Natural killer cell (primary cell): Measurements from ENCODE around the gene SMTNL2. TPM values are rescaled to one million over a fixed set of nuclear protein-coding genes. Genes with fewer than 3 reads are reported as not detected.

Experiments used
- ATAC-seq, 3 donors: fragments of 150-1000 bp in 2 of 3; fragments of 200-7000 bp in 1 of 3; cut with Tn5 transposase; 1 replicate in 1 of 3; 2 replicates in 2 of 3; pipeline ENCODE4 v1.10.0; 2021; ENCODE audit warnings: mild to moderate bottlenecking in 2 of 3, moderate library complexity in 2 of 3
- DNase-seq, 2 donors: peaks; one replicate each; pipeline versions ENCODE4 v3.0.0 to v3.0.0-alpha.2; 2013 to 2021; ENCODE audit warnings: mixed read lengths in 1 of 2
- H3K27ac ChIP-seq: one replicate; pipeline ENCODE4 v1.5.1; 2013; ENCODE audit warnings: mild to moderate bottlenecking, low read length
- H3K27me3 ChIP-seq: one replicate; pipeline ENCODE4 v1.6.1; 2013; ENCODE audit warnings: low read length; ENCODE audit not compliant: control insufficient read depth, insufficient read depth
- H3K36me3 ChIP-seq: one replicate; pipeline ENCODE4 v1.6.1; 2013; ENCODE audit warnings: low read length; ENCODE audit not compliant: control insufficient read depth, insufficient read depth
- H3K4me1 ChIP-seq: one replicate; pipeline ENCODE4 v1.6.1; 2013; ENCODE audit warnings: low read length; ENCODE audit not compliant: control insufficient read depth, insufficient read depth
- H3K4me3 ChIP-seq: one replicate; pipeline ENCODE4 v1.5.1; 2013; ENCODE audit warnings: low read length
- H3K9me3 ChIP-seq: one replicate; pipeline ENCODE4 v1.6.1; 2013; ENCODE audit warnings: low read length; ENCODE audit not compliant: control insufficient read depth, insufficient read depth
- H3K27ac Mint-ChIP-seq, 2 donors: one replicate each; pipeline ENCODE4 v1.8.0; 2022; ENCODE audit warnings: mild to moderate bottlenecking in 2 of 2, mixed read lengths in 2 of 2, moderate library complexity in 1 of 2
- H3K27me3 Mint-ChIP-seq, 2 donors: one replicate each; pipeline ENCODE4 v1.8.0; 2022; ENCODE audit warnings: low read depth in 2 of 2, mixed read lengths in 2 of 2
- H3K36me3 Mint-ChIP-seq: one replicate; pipeline ENCODE4 v1.8.0; 2022; ENCODE audit warnings: mixed read lengths
- H3K4me1 Mint-ChIP-seq, 2 donors: one replicate each; pipeline ENCODE4 v1.8.0; 2022; ENCODE audit warnings: mixed read lengths in 2 of 2
- H3K4me3 Mint-ChIP-seq: one replicate; pipeline ENCODE4 v1.8.0; 2022; ENCODE audit warnings: mild to moderate bottlenecking, moderate library complexity, mixed read lengths
- H3K9me3 Mint-ChIP-seq, 2 donors: one replicate each; pipeline ENCODE4 v1.8.0; 2022; ENCODE audit warnings: mixed read lengths in 2 of 2
- WGBS: methylation state at CpG from one replicate; pipeline ENCODE4 v1.1.7; 2013; ENCODE audit warnings: missing lambda C conversion rate; ENCODE audit not compliant: insufficient coverage; 5-methylcytosine and 5-hydroxymethylcytosine counted together
- intact Hi-C: fragments of 100-400 bp; cut with micrococcal nuclease; formaldehyde crosslinking; loops from one replicate; pipeline ENCODE4 v1.14.2; 2022
- total RNA-seq, 4 donors: library from RNA; stranded (reverse); fragments of 120-200 nt in 1 of 4; gene quantifications; one replicate each; pipeline versions ENCODE4 v1.2.3 to v1.2.4, GENCODE V29; 2013 to 2022
- TF ChIP-seq, protein P1 (sequence below): fragments of 200-600 bp; IDR thresholded peaks from one replicate; pipeline ENCODE4 v1.8.0; 2022; ENCODE audit warnings: antibody characterized with exemption

Gene SMTNL2
- total RNA-seq, 3 donors from 2014 or later (not counting 1 experiment from before 2014, with no cell fraction given) = not detected

DNA sequence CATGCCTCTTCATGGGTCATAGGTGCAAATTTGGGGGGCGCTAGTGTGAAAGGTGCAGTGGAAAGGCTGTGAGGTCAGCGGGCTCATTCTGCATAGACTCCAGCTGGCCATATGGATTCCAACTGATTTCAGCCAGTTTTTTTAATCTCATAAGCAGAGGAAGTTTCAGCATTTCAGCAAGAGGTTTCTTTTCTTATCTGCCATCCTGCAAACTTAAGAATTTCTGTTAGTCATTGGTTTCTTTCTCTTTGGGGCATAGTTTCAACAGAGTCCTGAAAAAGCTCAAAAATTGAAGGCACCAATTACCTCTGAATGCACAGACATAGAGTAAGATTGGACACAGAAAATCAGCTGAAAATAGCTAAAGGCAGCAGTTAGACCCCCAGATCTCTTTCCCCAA, 73.3 kb downstream of the SMTNL2 start:
- DNase-seq (no peak), ATAC-seq (no peak)
- TF ChIP-seq, protein P1, sequence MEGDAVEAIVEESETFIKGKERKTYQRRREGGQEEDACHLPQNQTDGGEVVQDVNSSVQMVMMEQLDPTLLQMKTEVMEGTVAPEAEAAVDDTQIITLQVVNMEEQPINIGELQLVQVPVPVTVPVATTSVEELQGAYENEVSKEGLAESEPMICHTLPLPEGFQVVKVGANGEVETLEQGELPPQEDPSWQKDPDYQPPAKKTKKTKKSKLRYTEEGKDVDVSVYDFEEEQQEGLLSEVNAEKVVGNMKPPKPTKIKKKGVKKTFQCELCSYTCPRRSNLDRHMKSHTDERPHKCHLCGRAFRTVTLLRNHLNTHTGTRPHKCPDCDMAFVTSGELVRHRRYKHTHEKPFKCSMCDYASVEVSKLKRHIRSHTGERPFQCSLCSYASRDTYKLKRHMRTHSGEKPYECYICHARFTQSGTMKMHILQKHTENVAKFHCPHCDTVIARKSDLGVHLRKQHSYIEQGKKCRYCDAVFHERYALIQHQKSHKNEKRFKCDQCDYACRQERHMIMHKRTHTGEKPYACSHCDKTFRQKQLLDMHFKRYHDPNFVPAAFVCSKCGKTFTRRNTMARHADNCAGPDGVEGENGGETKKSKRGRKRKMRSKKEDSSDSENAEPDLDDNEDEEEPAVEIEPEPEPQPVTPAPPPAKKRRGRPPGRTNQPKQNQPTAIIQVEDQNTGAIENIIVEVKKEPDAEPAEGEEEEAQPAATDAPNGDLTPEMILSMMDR = no peak
- Histone ChIP-seq H3K27me3 (no peaks in the 10 kb centered on the region), H3K4me3 (no peak overlapping the region), H3K9me3 (no peaks in the 10 kb centered on the region), H3K4me1 (no peaks in the 10 kb centered on the region), H3K27ac (no peak overlapping the region), H3K36me3 (no peaks in the 10 kb centered on the region)
- Mint-ChIP-seq H3K4me3 (no peak overlapping the region), H3K27me3 (peaks cover 3 to 7% of the 10 kb centered on the region in 2 donors), H3K27ac (no peak overlapping the region), H3K4me1 (no peaks in the 10 kb centered on the region), H3K36me3 (no peaks in the 10 kb centered on the region), H3K9me3 (no peaks in the 10 kb centered on the region)
- 79% methylated on average over 2 of the region's 2 CpGs for WGBS
- intact Hi-C loops = no loop called here

Other genes with a start within 250 kb of the SMTNL2 start
- 10 to 100 TPM; 58.2 to 76.4 (median 64.7) TPM for gene UBE2G1, start 217.9 kb upstream of the SMTNL2 start, total RNA-seq
- gene SPNS3, start 150.6 kb upstream of the SMTNL2 start, total RNA-seq = 1 to 10 TPM; 1.2 to 2.1 (median 1.9) TPM
- gene SPNS2, start 85.6 kb upstream of the SMTNL2 start, total RNA-seq = under 1 TPM; 0.28 to 0.93 (median 0.43) TPM
- gene MYBBP1A, start 29.1 kb upstream of the SMTNL2 start, total RNA-seq = 10 to 100 TPM; 50.5 to 58.1 (median 52.7) TPM
- not detected for gene GGT6, start 24.0 kb upstream of the SMTNL2 start, total RNA-seq
- not detected for gene ALOX15, start 57.1 kb downstream of the SMTNL2 start, total RNA-seq
- 10 to 100 TPM; 32.3 to 45.8 (median 43.5) TPM for gene PELP1, start 119.6 kb downstream of the SMTNL2 start, total RNA-seq
- gene ARRB2, start 126.1 kb downstream of the SMTNL2 start, total RNA-seq = 100 to 1,000 TPM; 314 to 374 (median 335) TPM
- 10 to 100 TPM in 2 of 3 donors, 1 to 10 TPM in 1; 9.1 to 15.0 (median 10.5) TPM for gene MED11, start 146.9 kb downstream of the SMTNL2 start, total RNA-seq
- gene ZMYND15, start 155.3 kb downstream of the SMTNL2 start, total RNA-seq = 1 to 10 TPM in 1 of 3 donors, under 1 TPM in 2; 0.52 to 3.5 (median 0.93) TPM
- 10 to 100 TPM in 2 of 3 donors, 1 to 10 TPM in 1; 4.0 to 31.8 (median 16.0) TPM for gene CXCL16, start 155.4 kb downstream of the SMTNL2 start, total RNA-seq
- gene TM4SF5, start 187.4 kb downstream of the SMTNL2 start, total RNA-seq = not detected
- 1 to 10 TPM; 1.2 to 4.8 (median 1.3) TPM for gene VMO1, start 201.8 kb downstream of the SMTNL2 start, total RNA-seq
- not detected for gene GLTPD2, start 204.4 kb downstream of the SMTNL2 start, total RNA-seq
- gene PSMB6, start 211.6 kb downstream of the SMTNL2 start, total RNA-seq = 10 to 100 TPM; 69.4 to 79.3 (median 70.0) TPM
- gene PLD2, start 222.6 kb downstream of the SMTNL2 start, total RNA-seq = 10 to 100 TPM; 20.8 to 22.7 (median 21.3) TPM
- 100 to 1,000 TPM; 103 to 122 (median 110) TPM for gene MINK1, start 248.8 kb downstream of the SMTNL2 start, total RNA-seq